ENCODE data around the gene MZT2A. TPM values are rescaled to one million over a fixed set of nuclear protein-coding genes. Genes with fewer than 3 reads are reported as not detected.
"Not testable (repeated sequence)": the region's sequence is repeated elsewhere in the genome, so short reads cannot be mapped to it uniquely, and the experiment has no call there.

MZT2A gene
- total RNA-seq, 2 experiments from 2014 or later = 197 to 208 TPM

- H3K36me3 Mint-ChIP-seq; POLR2A ChIA-PET; CTCF ChIA-PET; DNase-seq; H3K27ac Mint-ChIP-seq; H3K4me3 Mint-ChIP-seq; H3K27me3 Mint-ChIP-seq; intact Hi-C loops (cut with micrococcal nuclease); H3K9me3 Mint-ChIP-seq: not testable (repeated sequence)
- peaks cover 12% of the 10 kb centered on the region for H3K4me1 Mint-ChIP-seq (ENCODE audit: low read depth)
Measured at GRCh38 chr2:131529864-131530445, 37.8 kb upstream of the MZT2A start.

GRCh38 chr2:131528981-131529863, 37.0 kb upstream of the MZT2A start:
- POLR2A ChIA-PET = interaction anchor here (1.5 kb wide), 1 partner anchor 36 kb away, joined by 5 read pairs; no protein-coding TSS in a partner anchor
- H3K9me3 Mint-ChIP-seq; DNase-seq; H3K36me3 Mint-ChIP-seq; intact Hi-C loops (cut with micrococcal nuclease); H3K27me3 Mint-ChIP-seq: not testable (repeated sequence)
- Mint-ChIP-seq H3K4me3 (peak overlapping the region; percentile 20), H3K27ac (peak overlapping the region; percentile 18), H3K4me1 (ENCODE audit: low read depth) (peaks cover 12% of the 10 kb centered on the region)
- CTCF ChIA-PET = interaction anchor here (0.6 to 0.7 kb wide), 2 partner anchors 119 to 1348 kb away, joined by 3 to 4 read pairs; partner anchors contain the start of gene SMPD4

DNA sequence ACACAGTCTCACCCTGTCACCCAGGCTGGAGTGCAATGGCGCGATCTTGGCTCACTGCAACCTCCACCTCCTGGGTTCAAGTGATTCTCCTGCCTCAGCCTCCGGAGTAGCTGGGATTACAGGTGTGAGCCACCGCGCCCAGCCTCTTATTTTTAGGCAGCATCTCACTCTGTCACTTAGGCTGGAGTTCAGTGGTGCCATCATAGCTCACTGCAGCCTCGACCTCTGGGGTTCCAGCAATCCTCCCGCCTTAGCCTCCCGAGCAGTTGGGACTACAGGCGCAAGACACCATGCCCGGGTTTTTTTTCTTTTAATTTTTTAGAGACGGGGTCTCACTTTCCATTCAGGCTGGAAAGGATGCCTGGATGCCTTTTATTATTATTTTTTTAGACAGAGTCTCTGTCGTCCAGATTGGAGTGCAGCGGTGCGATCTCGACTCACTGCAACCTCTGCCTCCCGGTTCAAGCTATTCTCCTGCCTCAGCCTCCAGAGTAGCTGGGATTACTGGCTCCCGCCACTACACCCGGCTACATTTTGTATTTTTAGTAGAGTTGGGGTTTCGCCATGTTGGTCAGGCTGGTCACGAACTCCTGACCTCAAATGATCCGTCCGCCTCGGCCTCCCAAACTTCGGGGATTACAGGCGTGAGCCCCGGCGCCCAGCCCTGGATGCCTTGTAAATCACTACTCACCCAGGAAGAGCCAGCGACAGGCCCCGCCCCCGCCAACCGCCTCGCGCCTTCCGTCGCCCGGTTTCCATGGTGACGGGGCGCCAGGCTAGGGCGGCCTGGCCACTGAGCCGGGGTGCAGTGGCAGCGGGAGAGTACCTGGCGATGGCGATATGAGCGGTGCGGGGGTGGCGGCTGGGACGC, 35.2 kb upstream of the MZT2A start, which contains the start of gene CCDC74A:
Gene CCDC74A, plus strand, starts transcription at position 758 of the 871 bp plus-strand sequence. Its CDS starts 83 bp downstream, at position 841.
- DNase-seq = peak; percentile 88
- H3K4me1 Mint-ChIP-seq (ENCODE audit: low read depth) = peaks cover 12% of the 10 kb centered on the region
- H3K9me3 Mint-ChIP-seq, CTCF ChIA-PET, H3K27me3 Mint-ChIP-seq, H3K36me3 Mint-ChIP-seq: not testable (repeated sequence)
- intact Hi-C loops (cut with micrococcal nuclease) = loop anchor here (1.0 to 2.0 kb wide), 3 partner anchors 35 to 373 kb away; partner anchors contain the start of gene MZT2A
- peak within 1 kb of the TSS; percentile 49 for H3K27ac Mint-ChIP-seq
- POLR2A ChIA-PET = interaction anchor here (1.5 kb wide), 1 partner anchor 34 kb away, joined by 5 read pairs; no protein-coding TSS in a partner anchor
- H3K4me3 Mint-ChIP-seq = peak within 1 kb of the TSS; percentile 80

DNA sequence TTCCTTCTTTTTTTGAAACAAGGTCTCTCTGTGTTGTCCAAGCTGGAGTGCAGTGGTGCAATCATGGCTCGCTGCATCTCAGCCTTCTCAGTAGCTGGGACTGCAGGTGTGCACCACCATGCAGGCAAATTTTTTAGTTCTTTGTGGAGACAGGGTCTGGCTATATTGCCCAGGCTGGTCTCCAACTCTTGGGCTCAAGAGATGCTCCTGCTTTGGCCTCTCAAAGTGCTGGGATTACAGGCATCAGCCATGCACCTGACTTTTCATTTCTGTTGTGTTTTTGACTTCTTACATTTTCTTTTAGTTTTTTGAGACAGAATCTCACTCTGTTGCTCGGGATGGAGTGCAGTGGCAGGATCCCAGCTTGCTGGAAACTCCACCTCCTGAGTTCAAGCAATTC, 33.1 kb upstream of the MZT2A start:
- H3K4me3 Mint-ChIP-seq; CTCF ChIA-PET; H3K27ac Mint-ChIP-seq; intact Hi-C loops (cut with micrococcal nuclease); POLR2A ChIA-PET; H3K36me3 Mint-ChIP-seq; H3K9me3 Mint-ChIP-seq; H3K27me3 Mint-ChIP-seq: not testable (repeated sequence)
- peaks cover 12% of the 10 kb centered on the region for H3K4me1 Mint-ChIP-seq (ENCODE audit: low read depth)
- peak; percentile 3 for DNase-seq

DNA sequence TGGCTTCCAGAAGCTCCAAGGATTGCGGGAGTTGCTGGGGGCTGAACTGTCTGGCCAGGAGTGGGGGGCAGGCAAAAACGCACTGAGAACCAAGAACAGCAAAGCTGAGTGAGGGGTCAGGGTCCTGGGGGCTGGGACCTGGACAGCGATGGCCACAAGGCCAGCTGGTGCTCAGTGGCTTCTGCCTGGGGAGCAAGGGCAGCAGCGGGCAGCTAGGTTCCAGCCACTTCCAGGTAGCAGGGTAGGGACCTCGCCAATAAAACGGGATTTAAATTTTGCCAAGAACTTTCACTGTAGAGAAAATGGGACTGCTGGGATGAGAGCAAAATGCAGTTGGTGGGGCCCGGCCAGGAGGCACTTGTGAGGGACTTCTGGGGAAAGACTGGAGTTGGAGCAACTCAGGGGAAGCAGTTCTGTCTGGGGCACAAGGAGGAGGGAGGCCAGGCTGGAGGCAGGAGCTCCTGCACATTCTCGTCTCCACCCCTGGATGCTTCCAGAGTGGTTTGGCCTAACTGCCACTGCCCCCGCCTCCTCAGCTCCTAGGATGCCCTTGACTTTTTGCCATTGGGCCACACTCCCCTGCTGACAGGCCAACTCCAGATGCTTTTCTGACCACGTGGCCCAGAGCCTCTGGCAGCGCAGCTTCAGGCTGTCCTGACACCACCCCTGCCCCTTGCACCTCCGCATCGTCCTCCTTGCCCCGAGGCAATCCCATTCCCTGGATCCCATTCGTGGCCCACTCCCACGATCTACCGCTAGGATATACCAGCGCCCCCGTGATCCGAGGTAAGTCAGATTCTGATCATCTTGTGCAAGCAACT, 30.0 kb upstream of the MZT2A start:
- H3K36me3 Mint-ChIP-seq = peaks cover 13% of the 10 kb centered on the region
- no peaks in the 10 kb centered on the region for H3K9me3 Mint-ChIP-seq
- peaks cover 2% of the 10 kb centered on the region for H3K4me1 Mint-ChIP-seq (ENCODE audit: low read depth)
- H3K4me3 Mint-ChIP-seq = no peak overlapping the region
- intact Hi-C loops (cut with micrococcal nuclease) = no loop called here
- CTCF ChIA-PET = no interaction called here
- H3K27ac Mint-ChIP-seq = no peak overlapping the region
- DNase-seq = no peak
- H3K27me3 Mint-ChIP-seq = no peaks in the 10 kb centered on the region
- POLR2A ChIA-PET = no interaction called here

- H3K9me3 Mint-ChIP-seq; H3K27ac Mint-ChIP-seq; H3K4me3 Mint-ChIP-seq; CTCF ChIA-PET; H3K4me1 Mint-ChIP-seq (ENCODE audit: low read depth); DNase-seq; intact Hi-C loops (cut with micrococcal nuclease); H3K27me3 Mint-ChIP-seq; POLR2A ChIA-PET: not testable (repeated sequence)
- peaks cover 16% of the 10 kb centered on the region for H3K36me3 Mint-ChIP-seq
Measured at GRCh38 chr2:131521524-131521923, 29.3 kb upstream of the MZT2A start.

GRCh38 chr2:131520526-131520925, 28.3 kb upstream of the MZT2A start:
- ChIA-PET POLR2A (no interaction called here), CTCF (no interaction called here)
- Mint-ChIP-seq H3K9me3 (no peaks in the 10 kb centered on the region), H3K36me3 (peaks cover 21% of the 10 kb centered on the region), H3K27me3 (no peaks in the 10 kb centered on the region), H3K4me3 (no peak overlapping the region), H3K27ac (no peak overlapping the region), H3K4me1 (ENCODE audit: low read depth) (no peaks in the 10 kb centered on the region)
- no peak for DNase-seq
- intact Hi-C loops (cut with micrococcal nuclease) = no loop called here

DNA sequence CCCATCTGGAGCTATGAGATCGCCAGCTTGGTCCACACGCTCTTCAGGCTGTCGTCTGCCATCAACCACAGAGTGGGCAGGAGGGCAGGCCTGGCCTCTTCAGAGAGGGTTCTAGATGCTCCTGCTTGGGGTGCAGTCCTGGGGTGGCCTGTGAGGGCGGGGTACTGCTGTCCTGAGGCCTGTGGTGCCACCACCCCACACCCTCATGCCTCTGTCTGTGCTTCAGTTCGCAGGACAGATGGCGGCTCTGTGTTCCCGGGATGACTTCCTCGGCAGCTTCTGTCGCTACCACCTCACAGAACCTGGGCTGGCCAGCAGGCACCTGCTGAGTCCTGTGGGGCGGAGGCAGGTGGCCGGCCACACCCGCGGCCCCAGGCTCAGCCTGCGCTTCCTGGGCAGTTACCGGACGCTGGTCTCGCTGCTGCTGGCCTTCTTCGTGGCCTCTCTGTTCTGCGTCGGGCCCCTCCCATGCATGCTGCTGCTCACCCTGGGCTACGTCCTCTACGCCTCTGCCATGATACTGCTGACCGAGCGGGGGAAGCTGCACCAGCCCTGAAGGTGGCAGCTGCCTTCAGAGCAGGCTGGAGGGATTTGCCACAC, 27.8 kb upstream of the MZT2A start:
- H3K36me3 Mint-ChIP-seq = peaks cover 21% of the 10 kb centered on the region
- H3K27ac Mint-ChIP-seq; intact Hi-C loops (cut with micrococcal nuclease); H3K9me3 Mint-ChIP-seq; DNase-seq; POLR2A ChIA-PET; H3K4me1 Mint-ChIP-seq (ENCODE audit: low read depth); CTCF ChIA-PET; H3K27me3 Mint-ChIP-seq; H3K4me3 Mint-ChIP-seq: not testable (repeated sequence)

GRCh38 chr2:131519466-131519865, 27.3 kb upstream of the MZT2A start:
- Mint-ChIP-seq H3K4me1 (ENCODE audit: low read depth) (no peaks in the 10 kb centered on the region), H3K27me3 (no peaks in the 10 kb centered on the region), H3K9me3 (no peaks in the 10 kb centered on the region), H3K27ac (no peak overlapping the region), H3K4me3 (no peak overlapping the region), H3K36me3 (peaks cover 21% of the 10 kb centered on the region)
- ChIA-PET POLR2A (no interaction called here), CTCF (no interaction called here)
- intact Hi-C loops (cut with micrococcal nuclease) = no loop called here
- no peak for DNase-seq

DNA sequence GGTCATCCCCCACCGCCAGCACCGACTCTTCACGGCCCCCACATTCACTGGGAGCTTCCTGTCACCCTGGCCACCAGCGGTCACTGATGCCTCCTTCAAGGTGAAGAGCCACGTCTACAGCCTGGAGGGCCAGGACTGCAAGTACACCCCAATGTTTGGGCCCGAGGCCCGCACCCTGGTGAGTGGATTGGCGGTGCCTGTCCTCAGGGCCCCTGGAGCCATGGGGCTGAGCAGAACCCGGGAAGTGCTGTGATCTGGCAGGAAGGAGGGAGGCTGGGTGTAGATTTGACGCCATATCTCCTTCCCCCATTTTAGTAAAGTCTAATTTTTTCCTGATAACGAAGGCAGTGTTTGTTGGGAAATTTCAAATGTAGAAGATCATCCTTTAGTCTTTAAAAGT, 26.3 kb upstream of the MZT2A start:
- H3K4me1 Mint-ChIP-seq (ENCODE audit: low read depth); DNase-seq; POLR2A ChIA-PET; H3K27me3 Mint-ChIP-seq; H3K27ac Mint-ChIP-seq; H3K4me3 Mint-ChIP-seq; CTCF ChIA-PET; H3K9me3 Mint-ChIP-seq; intact Hi-C loops (cut with micrococcal nuclease): not testable (repeated sequence)
- peaks cover 25% of the 10 kb centered on the region for H3K36me3 Mint-ChIP-seq

DNA sequence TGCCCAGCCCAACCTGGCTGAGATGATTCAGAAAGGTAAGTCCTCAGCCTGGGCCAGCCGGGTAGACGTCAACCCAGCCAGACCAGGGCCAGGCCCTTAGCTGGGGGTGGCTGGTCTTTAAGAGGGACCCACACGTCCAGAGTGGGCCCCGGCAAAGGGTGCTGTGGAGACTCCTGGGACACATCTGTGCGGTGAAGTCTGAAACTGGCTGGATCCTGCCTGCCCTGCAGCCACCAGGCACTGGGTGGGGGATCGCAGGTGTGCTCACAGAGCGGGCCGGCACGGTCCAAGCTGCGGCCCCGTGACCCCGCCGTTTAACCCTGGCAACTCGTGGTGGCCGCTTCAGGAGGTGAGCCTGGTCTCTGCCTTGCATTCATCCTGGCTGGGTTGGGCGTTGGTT, 25.7 kb upstream of the MZT2A start:
- CTCF ChIA-PET; H3K4me3 Mint-ChIP-seq; POLR2A ChIA-PET; H3K4me1 Mint-ChIP-seq (ENCODE audit: low read depth); H3K27ac Mint-ChIP-seq; intact Hi-C loops (cut with micrococcal nuclease); DNase-seq; H3K9me3 Mint-ChIP-seq; H3K27me3 Mint-ChIP-seq: not testable (repeated sequence)
- peaks cover 25% of the 10 kb centered on the region for H3K36me3 Mint-ChIP-seq
